Stimulated activated naive CD8-positive, alpha-beta T cell treated with anti-CD3 and anti-CD28 coated beads, Interleukin-15, Interleukin-2, amounts not matched to agents 100 U/mL and 50 U/mL, for 24 hours (primary cell): Measurements from ENCODE around the gene BRD4.

Experiments used
- ATAC-seq: fragments of 150-1000 bp; cut with Tn5 transposase; one replicate; pipeline ENCODE4 v1.10.0; 2021
- DNase-seq: peaks from one replicate; pipeline ENCODE4 v3.0.0; 2021

Gene BRD4

GRCh38 chr19:15188851-15189250, 143.5 kb downstream of the BRD4 start:
- ATAC-seq (no peak), DNase-seq (no peak)

- ATAC-seq (no peak), DNase-seq (no peak)
Measured at GRCh38 chr19:15187026-15188007, 145.0 kb downstream of the BRD4 start.
